Stimulated activated CD4-positive, alpha-beta T cell treated with anti-CD3 and anti-CD28 coated beads, Interleukin-4, amount 100 ng/mL, for 48 hours (primary cell): ENCODE measurements around the gene WNT7B.

Experiments used
- DNase-seq, 2 donors: peaks; one replicate each; pipeline ENCODE4 v3.0.0-alpha.2; 2020; ENCODE audit warnings: low read depth in 2 of 2

The WNT7B gene

DNA sequence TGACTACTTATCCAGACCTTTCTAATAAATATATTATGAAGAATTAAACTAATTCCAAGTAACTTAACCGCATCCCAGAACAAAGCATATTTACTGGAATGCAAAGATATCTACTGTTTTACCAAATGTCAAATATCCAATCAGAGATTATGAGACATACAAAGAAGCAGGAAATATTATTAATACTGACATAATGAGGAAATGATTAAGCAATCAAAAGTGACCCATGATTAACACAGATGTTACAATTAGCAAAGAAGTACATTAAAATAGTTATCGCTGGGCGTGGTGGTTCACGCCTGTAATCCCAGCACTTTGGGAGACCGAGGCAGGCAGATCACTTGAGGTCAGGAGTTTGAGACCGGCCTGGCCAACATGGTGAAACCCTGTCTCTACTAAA lies 105.2 kb downstream of the WNT7B start:
- no peak for DNase-seq
